NCI-H345 treated with DMSO at 0.1 percent for 48 hours (cell line): ENCODE data around the gene ZSWIM3.

Experiments used
- DNase-seq: peaks from one replicate; lab custom pipeline; 2025; ENCODE audit not compliant: unreplicated experiment; lab: John Stamatoyannopoulos, UW

Gene ZSWIM3

DNA sequence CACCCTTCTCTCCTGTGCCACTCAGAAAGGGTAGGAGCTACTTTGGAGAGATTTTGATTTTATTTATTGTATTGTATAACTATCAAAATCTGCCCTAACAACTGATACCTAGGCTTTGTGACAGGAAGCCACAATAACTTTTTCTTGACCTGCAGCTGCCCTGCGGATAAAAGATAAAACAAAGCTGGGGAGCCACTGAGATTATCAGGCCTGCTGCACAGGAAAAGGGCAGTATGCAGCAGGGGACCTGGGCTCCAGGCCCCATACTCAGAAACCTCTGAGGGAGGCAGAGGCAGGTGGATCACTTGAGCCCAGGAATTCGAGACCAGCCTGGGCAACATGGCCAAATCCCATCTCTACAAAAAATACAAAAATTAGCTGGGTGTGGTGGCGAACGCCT, 24.8 kb upstream of the ZSWIM3 start:
- no peak for DNase-seq

DNA sequence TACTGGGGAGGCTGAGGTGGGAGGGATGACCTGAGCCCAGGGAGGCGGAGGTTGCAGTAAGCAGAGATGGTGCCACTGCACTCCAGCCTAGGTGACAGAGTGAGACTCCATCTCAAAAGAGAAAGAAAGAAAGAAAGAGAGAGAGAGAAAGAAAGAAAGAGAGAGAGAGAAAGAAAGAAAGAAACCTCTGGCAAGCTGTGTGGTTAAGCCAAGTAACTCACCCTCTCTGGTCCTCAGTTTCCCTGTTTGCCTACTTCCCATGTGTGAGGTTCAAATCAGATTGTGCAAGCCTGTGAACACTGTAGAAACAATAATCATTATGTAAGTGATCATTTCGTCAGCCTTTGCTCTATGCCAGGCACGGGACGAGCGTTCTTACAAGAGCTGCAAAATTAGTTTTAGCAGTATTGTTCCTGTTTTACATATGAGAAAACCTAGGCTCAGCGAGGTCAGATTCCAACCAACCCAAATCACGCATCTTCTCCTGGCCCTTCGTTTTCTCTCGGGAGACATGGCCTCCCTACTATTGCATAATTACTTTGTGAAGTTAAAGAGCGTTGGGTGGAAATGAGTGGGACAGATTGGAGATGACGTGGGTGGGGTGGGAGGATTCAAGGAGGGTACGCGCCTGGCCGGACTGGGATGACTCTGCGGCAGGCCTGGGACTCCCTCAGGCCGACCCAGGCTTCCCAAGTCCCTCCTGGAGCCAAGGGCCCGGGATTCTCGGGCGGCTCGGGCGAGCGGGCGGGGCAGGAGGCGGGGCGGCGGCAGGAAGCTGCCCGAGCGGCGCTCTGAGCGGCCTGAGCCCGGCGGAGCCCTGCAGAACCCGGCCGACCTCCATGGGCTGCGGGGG, 24.2 kb upstream of the ZSWIM3 start, which contains the start of gene SNX21:
Gene SNX21 (plus strand): TSS at position 770 of the 853 bp plus-strand sequence. CDS start 121 bp downstream, outside the sequence.
- peak; percentile 61 for DNase-seq

DNA sequence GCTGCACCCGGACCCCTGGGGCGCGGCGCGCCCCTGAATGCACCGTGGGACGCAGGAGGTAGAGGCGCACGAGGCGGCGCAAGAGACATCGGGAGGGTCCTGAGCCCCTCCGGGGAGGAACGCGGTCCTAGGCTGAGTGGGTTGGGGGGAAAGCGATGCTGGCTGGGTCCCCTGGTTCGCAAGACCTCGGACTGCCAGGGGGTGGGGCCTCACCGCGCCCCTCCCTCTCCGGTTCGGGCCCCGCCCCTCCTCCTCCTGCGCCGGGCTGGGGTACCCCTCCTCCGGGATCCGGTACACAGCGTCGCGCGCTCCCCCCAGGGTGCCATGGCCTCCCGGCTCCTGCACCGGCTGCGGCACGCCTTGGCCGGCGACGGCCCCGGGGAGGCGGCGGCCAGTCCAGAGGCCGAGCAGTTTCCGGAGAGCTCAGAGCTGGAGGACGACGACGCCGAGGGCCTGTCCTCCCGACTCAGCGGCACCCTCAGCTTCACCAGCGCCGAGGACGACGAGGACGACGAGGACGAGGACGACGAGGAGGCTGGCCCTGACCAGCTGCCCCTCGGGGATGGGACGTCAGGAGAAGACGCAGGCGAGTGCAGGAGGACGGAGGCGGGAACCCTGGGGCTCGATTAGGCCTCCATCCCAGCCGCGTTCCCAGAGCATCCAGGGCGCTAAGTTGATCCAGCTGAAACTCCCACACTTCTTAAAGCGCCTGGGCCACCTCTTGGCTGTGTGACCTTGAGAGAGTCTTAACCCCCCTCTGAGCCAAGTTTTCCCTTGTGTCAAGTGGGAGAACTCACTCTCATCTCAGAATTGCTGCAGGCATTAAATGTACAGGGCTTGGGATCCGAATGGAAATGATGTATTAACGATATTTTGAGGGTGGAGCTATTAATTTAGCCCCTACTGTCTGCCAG, 23.3 kb upstream of the ZSWIM3 start:
- peak; percentile 66 for DNase-seq

DNA sequence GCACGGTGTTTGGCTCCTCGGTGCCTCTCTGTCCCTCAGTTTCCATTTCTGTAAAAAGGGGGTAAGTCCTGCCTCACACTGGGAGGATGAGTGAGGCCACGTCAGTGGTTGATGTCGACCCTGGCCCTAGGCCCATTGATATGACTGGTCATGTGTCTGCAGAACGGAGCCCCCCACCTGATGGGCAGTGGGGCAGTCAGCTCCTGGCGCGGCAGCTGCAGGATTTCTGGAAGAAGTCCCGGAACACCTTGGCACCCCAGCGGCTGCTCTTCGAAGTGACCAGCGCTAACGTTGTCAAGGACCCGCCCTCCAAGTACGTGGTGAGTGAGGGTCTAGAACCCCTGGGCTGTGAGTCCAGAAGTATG, 22.6 kb upstream of the ZSWIM3 start:
- no peak for DNase-seq

DNA sequence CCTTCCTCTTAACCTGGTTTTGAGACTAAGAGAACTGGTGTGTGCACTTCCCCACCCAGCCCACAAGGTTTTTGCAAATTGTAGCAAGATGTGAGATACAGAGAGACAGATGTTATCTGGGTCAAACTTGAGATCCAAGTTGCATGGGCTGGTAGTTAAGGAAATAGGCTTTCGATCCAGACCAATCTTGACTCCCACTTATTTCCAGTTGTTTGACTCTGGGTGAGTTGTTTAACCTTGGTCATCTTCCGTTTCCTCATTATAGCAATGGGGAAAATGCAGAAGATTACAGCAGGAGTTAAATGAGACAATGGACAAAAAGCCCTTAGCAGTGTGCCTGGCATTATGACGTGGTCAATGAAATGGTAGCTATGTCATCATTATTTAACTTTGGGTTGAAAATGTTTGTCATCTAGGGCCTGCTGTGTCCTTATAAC, 22.1 kb upstream of the ZSWIM3 start:
- DNase-seq = no peak

DNA sequence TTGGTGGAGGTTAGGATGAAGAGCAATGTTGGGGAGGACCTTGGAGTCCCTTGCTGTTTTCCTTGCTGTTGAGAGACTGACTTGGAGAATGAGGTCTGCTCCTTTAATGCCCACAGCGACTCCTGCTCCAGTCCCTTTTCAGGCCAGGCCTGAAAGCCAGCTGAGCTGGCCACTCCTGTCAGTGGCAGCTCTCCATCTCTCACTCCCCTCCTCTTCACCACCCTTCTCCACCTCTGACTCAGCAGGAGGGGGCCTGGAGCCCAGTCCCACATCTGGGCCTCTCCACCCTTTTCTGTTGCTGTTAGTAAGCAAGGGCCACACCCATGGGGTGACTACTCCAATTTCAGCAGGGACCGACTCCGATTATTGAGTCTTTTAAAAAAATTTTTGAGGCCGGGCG, 21.6 kb upstream of the ZSWIM3 start:
- DNase-seq = no peak

DNA sequence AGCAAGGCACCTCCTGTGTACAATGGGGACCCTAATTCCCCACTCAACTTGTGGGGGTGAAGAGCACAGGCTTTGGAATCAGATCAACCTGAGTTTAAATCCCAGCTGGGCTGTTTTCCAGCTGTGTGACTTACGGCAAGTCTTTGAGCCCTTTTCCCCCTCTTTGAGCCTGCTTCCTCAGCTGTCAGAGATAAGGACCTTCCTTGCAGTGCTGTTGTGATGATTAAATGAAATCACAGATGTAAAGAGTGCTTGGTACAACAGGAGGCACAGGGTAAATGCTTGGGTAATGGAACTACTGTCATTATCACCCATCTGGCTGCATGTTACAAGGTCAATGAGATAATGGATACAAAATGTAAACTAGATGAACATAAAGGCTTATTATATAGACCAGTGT, 20.6 kb upstream of the ZSWIM3 start:
- DNase-seq = no peak

DNA sequence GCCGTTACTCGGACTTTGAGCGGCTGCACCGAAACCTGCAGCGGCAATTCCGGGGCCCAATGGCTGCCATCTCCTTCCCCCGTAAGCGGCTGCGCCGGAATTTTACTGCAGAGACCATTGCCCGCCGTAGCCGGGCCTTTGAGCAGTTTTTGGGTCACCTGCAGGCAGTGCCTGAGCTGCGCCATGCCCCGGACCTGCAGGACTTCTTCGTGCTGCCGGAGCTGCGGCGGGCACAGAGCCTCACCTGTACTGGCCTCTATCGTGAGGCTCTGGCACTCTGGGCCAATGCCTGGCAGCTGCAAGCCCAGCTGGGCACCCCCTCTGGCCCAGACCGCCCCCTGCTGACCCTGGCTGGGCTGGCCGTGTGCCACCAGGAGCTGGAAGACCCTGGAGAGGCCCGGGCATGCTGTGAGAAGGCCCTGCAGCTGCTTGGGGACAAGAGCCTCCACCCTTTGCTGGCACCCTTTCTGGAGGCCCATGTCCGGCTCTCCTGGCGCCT, 16.7 kb upstream of the ZSWIM3 start:
- DNase-seq = no peak

DNA sequence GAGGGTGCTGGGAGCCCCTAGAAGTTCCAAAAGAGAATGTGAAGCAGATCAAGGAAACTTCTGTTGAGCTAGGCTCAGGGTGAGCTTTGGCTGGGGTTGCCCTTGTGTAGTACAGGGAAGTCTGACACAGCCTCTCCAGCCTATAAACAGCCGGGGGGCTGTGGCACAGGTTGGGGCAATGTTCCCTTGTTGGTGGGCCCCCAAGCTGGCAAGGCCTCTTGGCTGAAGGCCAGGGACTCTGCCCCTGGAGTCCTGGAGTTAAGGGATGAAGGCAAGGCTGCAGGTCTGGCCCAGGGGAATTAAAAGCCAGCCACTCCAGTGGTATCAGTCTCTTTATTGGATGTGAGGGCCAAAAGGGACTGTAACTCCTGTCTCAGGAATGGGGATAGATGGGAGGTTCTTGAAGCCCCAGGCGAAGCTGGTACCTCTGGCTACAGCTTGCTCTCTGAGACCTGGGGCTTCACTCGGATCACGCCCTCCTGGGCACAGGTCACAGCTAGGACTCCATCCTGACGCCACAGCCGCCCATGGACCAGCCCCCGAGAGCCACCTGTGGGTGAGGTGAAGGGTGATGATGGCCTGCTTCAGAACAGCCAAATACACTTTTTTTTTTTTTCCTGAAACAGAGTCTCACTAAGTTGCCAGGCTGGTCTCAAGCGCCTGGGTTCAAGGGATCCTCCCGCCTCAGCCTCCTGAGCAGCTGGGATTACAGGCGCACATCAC, 15.8 kb upstream of the ZSWIM3 start:
- DNase-seq = no peak

DNA sequence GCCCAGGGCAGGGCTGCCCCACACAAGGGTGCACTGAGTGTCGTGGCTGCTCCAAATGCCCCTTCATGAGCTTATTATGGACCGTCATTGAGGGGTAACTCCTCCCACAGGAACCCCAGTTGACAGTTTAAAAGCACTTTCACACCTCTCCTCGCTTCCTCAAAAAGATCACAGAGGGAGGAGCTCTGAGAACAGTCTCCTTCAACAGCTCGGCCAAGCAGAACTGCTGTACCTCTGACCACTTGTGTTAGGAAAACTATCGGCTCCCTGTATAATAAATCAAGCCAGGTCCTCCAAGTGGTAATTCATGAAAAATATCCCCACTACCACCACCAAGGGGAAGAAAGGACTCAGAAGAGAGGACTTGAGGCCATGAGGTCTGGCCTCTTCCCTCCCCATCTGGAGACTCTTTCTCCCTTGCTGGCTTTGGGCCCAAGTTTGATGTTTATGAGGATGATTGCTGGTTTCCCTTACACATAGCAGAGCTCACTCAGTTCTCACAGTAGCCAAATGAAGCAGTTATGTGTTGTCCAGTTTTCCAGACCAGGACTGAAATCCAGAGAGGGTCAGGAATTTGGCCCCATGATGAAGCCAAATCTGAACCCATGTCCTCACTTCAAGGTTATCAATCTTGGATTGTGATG, 15.1 kb upstream of the ZSWIM3 start:
- DNase-seq = no peak

DNA sequence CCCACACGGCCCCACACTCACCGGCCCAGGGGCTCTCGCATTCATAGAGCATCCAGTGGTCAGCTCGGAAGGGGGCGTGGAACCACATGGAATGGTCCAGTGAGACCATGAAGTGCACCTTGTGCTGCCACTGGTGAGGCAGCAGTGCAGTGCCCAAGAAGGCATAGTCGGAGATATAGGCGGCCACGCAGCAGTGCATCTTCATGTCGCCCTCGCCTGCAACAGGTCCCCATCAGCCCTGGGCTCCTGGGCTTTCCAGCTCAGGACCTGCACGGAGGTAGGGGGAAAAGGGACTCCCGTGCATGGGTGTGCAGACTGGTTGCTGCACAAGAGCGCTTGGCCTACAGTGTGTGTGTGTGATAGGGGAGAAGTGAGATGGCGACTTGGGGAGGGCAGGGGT, 13.9 kb upstream of the ZSWIM3 start:
- DNase-seq = no peak

DNA sequence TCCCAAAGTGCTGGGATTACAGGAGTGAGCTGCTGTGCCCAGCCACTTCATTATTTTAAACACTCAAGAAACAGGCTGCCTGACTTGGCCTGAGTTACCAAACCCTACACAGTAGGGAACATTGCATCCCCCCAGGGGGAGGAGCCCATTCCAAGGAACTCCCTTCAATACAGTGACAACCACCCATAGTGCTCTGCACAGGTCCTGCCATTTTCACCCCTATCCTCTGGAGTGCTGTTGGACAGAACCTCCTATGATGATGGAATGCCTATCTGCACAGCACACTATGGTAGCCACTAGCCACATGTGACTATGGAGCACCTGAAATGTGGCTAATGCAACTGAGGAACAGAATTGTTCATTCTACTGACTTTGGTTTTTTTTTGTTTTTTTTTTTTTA, 12.0 kb upstream of the ZSWIM3 start:
- DNase-seq = no peak

DNA sequence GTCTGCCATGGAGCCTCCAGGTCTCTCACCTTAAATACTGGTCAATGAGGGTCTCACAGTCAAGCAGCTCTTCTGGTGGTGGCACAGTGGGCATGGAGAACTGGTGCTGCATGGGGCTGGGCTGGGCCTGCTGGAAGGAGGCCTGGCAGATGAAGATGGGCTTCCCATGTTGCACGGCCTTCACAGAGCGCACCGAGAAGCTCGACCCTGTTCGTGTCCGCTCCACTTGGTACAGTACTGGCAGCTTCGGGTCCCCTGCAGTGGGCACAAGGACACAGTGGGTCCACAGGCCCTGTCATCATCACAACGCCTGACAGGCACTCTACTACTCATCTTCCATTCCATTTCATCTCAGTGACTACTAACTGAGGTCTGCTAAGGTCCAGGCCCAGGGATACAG, 9.0 kb upstream of the ZSWIM3 start:
- no peak for DNase-seq

DNA sequence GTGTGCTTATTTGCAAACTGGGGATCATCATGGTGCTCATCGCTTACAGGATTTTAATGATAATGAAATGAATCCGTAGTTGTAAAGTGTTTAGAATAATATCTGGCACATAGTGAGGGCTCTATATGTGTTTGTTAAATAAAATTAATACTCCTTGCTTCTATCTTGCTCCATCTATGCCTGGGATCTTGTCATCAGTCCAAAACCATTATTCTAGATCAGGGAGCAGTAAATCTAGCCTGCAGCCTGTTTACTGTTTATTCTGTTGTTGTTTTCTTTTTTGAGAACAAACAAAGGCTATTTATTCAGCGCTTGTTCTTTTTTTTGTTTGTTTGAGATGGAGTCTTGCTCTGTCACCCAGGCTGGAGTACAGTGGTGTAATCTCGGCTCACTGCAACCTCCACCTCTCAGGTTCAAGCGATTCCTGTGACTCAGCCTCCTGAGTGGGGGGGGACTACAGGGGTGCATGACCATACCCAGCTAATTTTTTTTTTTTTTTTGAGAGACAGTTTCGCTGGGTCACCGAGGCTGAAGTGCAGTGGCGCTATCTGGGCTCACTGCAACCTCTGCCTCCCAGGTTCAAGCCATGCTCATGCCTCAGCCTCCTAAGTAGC, 8.3 kb upstream of the ZSWIM3 start:
- DNase-seq = no peak

DNA sequence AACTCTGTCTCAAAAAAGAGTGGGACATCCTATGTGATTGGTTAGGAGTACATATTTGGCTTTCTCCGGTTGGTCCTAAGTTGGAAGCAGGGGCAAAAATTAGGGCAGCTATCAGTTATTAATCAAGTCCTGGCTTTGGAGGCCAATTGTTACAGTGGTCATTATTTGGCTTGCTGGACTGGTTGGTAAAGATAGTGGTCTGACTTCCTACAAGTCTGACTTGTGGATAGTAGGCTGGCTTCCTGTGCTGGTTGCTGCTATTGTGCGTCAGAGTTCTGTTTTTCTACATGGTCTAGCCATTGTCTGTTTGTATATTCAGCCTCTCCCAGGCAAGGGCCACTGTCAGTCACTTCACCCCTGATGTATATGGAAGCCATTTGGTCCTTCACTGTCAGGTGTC, 7.2 kb upstream of the ZSWIM3 start:
- no peak for DNase-seq

DNA sequence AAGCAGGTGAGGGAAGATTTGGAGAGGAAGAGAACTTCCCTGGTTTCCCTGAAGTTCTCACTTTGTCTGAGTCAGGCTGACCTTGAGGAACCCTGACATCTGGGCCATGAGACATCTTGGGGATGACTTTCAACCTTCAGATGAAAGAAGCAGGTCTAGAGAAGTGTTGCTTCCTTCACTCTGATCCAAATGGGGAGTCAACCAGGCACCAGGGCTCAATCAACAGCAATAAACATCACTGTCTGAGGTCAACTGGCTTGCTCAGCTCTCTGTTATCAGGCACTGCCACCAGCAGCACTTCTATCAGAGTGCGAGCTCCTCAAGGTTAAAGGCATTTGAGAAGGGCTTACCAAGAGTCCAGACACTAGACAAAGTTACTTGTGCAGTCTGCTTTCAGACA, 6.5 kb upstream of the ZSWIM3 start:
- no peak for DNase-seq

DNA sequence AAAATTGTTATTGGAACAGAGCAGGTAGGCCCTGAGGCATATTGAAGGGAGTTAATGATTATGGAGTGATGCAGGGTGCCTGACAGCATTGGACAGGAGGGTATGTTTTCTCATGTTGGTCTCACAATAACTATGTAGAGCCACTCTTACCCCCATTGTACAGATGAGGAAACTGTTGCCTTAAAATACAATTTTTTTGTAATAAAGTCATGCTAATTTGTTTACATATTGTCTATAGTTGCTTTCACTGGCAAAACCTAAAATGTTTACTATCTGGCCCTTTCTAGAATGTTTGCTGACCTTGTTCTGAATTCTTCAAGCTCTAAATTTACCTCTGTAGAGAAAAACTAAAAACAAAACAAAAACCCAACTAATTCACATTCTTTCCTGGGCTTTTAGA, 5.9 kb upstream of the ZSWIM3 start:
- no peak for DNase-seq

DNA sequence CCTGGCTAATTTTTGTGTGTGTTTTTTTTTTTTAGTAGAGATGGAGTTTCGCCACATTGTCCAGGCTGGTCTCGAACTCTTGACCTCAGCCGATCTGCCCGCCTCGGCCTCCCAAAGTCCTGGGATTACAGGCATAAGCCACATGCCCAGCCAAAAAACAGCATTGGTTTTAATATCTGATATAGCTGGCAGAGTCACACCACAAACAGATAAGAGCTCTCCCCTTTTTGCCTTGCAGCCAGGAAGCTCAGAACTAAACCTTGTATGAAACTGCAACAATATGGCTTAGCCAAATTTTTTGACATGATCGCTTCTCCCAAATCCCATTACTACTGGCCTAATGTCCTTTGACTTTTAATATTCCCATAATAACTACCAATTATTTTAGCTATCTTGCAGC, 5.1 kb upstream of the ZSWIM3 start:
- no peak for DNase-seq

DNA sequence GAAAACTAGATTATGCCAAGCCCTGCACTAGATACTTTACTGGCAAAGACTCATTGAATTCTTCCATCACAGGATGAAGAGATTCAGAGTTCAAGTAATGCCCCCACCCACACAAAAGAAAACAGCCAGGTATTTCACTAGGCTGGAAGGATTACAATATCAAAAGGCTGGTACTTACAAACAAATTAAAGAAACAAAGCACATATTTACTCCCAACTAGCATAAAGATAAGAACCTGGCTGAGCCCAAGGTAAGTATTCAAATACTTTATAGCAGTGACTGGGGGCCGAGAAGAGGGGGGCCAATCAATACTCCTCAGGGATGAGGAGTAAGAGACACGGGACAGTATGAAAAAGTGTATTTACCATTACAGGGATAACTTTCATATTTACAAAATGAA, 3.9 kb upstream of the ZSWIM3 start:
- DNase-seq = no peak

DNA sequence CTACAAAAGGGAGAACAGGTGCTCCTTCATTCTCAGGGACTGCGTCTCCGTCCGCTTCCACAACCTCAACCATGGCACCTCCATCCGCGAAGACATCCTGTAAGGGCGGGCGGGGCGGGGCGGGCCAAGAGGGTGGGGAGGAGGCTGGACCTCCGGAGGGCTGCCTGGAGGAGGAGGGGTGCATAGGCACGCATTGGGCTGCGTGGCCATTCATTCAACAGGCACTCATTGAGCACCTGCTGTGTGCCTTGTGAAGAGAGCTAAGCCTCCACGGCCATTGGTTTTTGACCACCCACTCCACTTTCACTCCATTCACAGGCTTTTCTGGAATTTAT, 435 bp downstream of the ZSWIM3 start:
- no peak for DNase-seq
